Measurements from ENCODE around the gene MATN1.

Gene MATN1

GRCh38 chr1:30732277-30732996 is 9.1 kb upstream of the MATN1 start:
- in situ Hi-C loops (cut with HindIII; ENCODE audit: low sequenced_read_pairs): no loop called here

- in situ Hi-C loops (cut with HindIII; ENCODE audit: low sequenced_read_pairs): no loop called here
Observed at GRCh38 chr1:30731806-30732276, 8.5 kb upstream of the MATN1 start.

GRCh38 chr1:30731109-30731805 is 7.9 kb upstream of the MATN1 start:
- in situ Hi-C loops (cut with HindIII; ENCODE audit: low sequenced_read_pairs): no loop called here

- in situ Hi-C loops (cut with HindIII; ENCODE audit: low sequenced_read_pairs): no loop called here
Observed at GRCh38 chr1:30730346-30731108, 7.1 kb upstream of the MATN1 start.

GRCh38 chr1:30729901-30730300 is 6.5 kb upstream of the MATN1 start:
- in situ Hi-C loops (cut with HindIII; ENCODE audit: low sequenced_read_pairs): no loop called here

GRCh38 chr1:30728832-30729638 is 5.7 kb upstream of the MATN1 start:
- in situ Hi-C loops (cut with HindIII; ENCODE audit: low sequenced_read_pairs): no loop called here

GRCh38 chr1:30728340-30728739 is 5.0 kb upstream of the MATN1 start:
- in situ Hi-C loops (cut with HindIII; ENCODE audit: low sequenced_read_pairs): no loop called here

- in situ Hi-C loops (cut with HindIII; ENCODE audit: low sequenced_read_pairs): no loop called here
Observed at GRCh38 chr1:30727824-30728223, 4.4 kb upstream of the MATN1 start.

GRCh38 chr1:30726773-30727684 is 3.6 kb upstream of the MATN1 start:
- in situ Hi-C loops (cut with HindIII; ENCODE audit: low sequenced_read_pairs): no loop called here

GRCh38 chr1:30726236-30726635 is 2.9 kb upstream of the MATN1 start:
- in situ Hi-C loops (cut with HindIII; ENCODE audit: low sequenced_read_pairs): no loop called here

- in situ Hi-C loops (cut with HindIII; ENCODE audit: low sequenced_read_pairs): no loop called here
Observed at GRCh38 chr1:30725450-30726095, 2.2 kb upstream of the MATN1 start.

- in situ Hi-C loops (cut with HindIII; ENCODE audit: low sequenced_read_pairs): no loop called here
Observed at GRCh38 chr1:30724655-30725421, 1.5 kb upstream of the MATN1 start.

GRCh38 chr1:30724175-30724574 is 790 bp upstream of the MATN1 start:
- in situ Hi-C loops (cut with HindIII; ENCODE audit: low sequenced_read_pairs): no loop called here

GRCh38 chr1:30721812-30722537 is 1.4 kb downstream of the MATN1 start:
- in situ Hi-C loops (cut with HindIII; ENCODE audit: low sequenced_read_pairs): no loop called here

- in situ Hi-C loops (cut with HindIII; ENCODE audit: low sequenced_read_pairs): no loop called here
Observed at GRCh38 chr1:30721341-30721793, 2.0 kb downstream of the MATN1 start.

GRCh38 chr1:30720271-30721223 is 2.8 kb downstream of the MATN1 start:
- in situ Hi-C loops (cut with HindIII; ENCODE audit: low sequenced_read_pairs): no loop called here

Data from DLD1 (cell line).